Tibial nerve (tissue), 4 donors: ENCODE measurements around the gene CCDC50. TPM values are rescaled to one million over a fixed set of nuclear protein-coding genes. Genes with fewer than 3 reads are reported as not detected.

Source experiments
- DNase-seq, 2 donors: peaks; one replicate each; pipeline ENCODE4 v3.0.0-alpha.2; 2019; ENCODE audit warnings: low spot score in 2 of 2
- H3K27ac ChIP-seq, 4 donors: fragments of 200-600 bp; sonication (generic) in 3 of 4; one replicate each; pipeline ENCODE4 v1.5.1; 2017 to 2019; ENCODE audit warnings: mild to moderate bottlenecking in 1 of 4
- H3K27me3 ChIP-seq, 2 donors: fragments of 200-600 bp; sonication (generic) in 1 of 2; one replicate each; pipeline versions ENCODE4 v1.5.1 to v1.6.0; 2017 to 2019
- H3K36me3 ChIP-seq, 3 donors: fragments of 200-600 bp; sonication (generic); one replicate each; pipeline ENCODE4 v1.5.1; 2018 to 2019
- H3K4me1 ChIP-seq, 4 donors: fragments of 200-600 bp; sonication (generic) in 3 of 4; one replicate each; pipeline ENCODE4 v1.5.1; 2017 to 2019
- H3K4me3 ChIP-seq, 4 donors: fragments of 200-600 bp; sonication (generic) in 3 of 4; one replicate each; pipeline ENCODE4 v1.5.1; 2017 to 2019; ENCODE audit warnings: mild to moderate bottlenecking in 1 of 4, moderate library complexity in 1 of 4
- H3K9me3 ChIP-seq, 4 donors: fragments of 200-600 bp; sonication (generic) in 3 of 4; one replicate each; pipeline ENCODE4 v1.5.1; 2017 to 2019
- CTCF ChIP-seq, 5 experiments: fragments of 200-600 bp in 3 of 5; fragments of 450-650 bp in 2 of 5; sonication (generic) in 3 of 5; IDR thresholded peaks; one replicate each; pipeline ENCODE4 v1.5.1; 2016 to 2019; ENCODE audit warnings: antibody characterized with exemption in 5 of 5, mild to moderate bottlenecking in 3 of 5, moderate library complexity in 2 of 5
- EP300 ChIP-seq, 2 donors: sonication (generic); formaldehyde crosslinking; IDR thresholded peaks; one replicate each; pipeline ENCODE4 v1.6.1; 2017; ENCODE audit warnings: antibody characterized with exemption in 2 of 2, mild to moderate bottlenecking in 1 of 2
- POLR2A ChIP-seq, 2 donors: fragments of 450-650 bp; IDR thresholded peaks; one replicate each; pipeline ENCODE4 v1.6.1; 2017; ENCODE audit warnings: antibody characterized with exemption in 2 of 2, mild to moderate bottlenecking in 2 of 2, moderate library complexity in 2 of 2
- WGBS, 2 donors: methylation state at CpG; one replicate each; pipeline ENCODE4 v1.1.5; 2018; 5-methylcytosine and 5-hydroxymethylcytosine counted together
- total RNA-seq, 4 donors: library from RNA; depleted of rRNA; stranded (reverse); fragments of >200 nt; gene quantifications; one replicate each; pipeline ENCODE4 v1.1.0, GENCODE V29; 2016

The CCDC50 gene
- total RNA-seq, 4 donors from 2014 or later, result 83.5 to 99.6 (median 94.2) TPM

GRCh38 chr3:191383124-191383523 lies 53.9 kb downstream of the CCDC50 start:
- TF ChIP-seq EP300 (IDR thresholded peaks at IDR 0.05) (no peak), CTCF (IDR thresholded peaks at IDR 0.05) (no peak), POLR2A (IDR thresholded peaks at IDR 0.05) (no peak)
- H3K27ac ChIP-seq, result no peak overlapping the region
- H3K9me3 ChIP-seq, result no peaks in the 10 kb centered on the region
- H3K36me3 ChIP-seq, result peaks cover 0 to 55% (median 8%) of the 10 kb centered on the region in 3 donors
- H3K4me1 ChIP-seq, result peaks cover 0 to 22% (median 7%) of the 10 kb centered on the region in 4 donors
- H3K27me3 ChIP-seq, result no peaks in the 10 kb centered on the region
- H3K4me3 ChIP-seq, result no peak overlapping the region
- 54 to 57% methylated on average over 4 of the region's 4 CpGs for WGBS, 2 donors
- DNase-seq, result no peak

- H3K4me3 ChIP-seq, result no peak overlapping the region
- DNase-seq, result no peak
- no peaks in the 10 kb centered on the region for H3K9me3 ChIP-seq
- TF ChIP-seq EP300 (IDR thresholded peaks at IDR 0.05) (no peak), CTCF (IDR thresholded peaks at IDR 0.05) (no peak), POLR2A (IDR thresholded peaks at IDR 0.05) (no peak)
- H3K36me3 ChIP-seq, result peaks cover 2 to 56% (median 8%) of the 10 kb centered on the region in 3 donors
- no peaks in the 10 kb centered on the region for H3K27me3 ChIP-seq
- peaks cover 0 to 2% (median 0%) of the 10 kb centered on the region in 4 donors for H3K4me1 ChIP-seq
- 50 to 68% methylated on average over 3 of the region's 3 CpGs for WGBS, 2 donors
- no peak overlapping the region for H3K27ac ChIP-seq
These were observed 55.9 kb downstream of the CCDC50 start for GRCh38 chr3:191385101-191385500.

- Histone ChIP-seq H3K9me3 (no peaks in the 10 kb centered on the region), H3K27me3 (no peaks in the 10 kb centered on the region), H3K36me3 (peaks cover 0 to 44% (median 4%) of the 10 kb centered on the region in 3 donors), H3K4me1 (no peaks in the 10 kb centered on the region), H3K27ac (no peak overlapping the region), H3K4me3 (no peak overlapping the region)
- DNase-seq, result no peak
- TF ChIP-seq EP300 (IDR thresholded peaks at IDR 0.05), result no peak
- TF ChIP-seq POLR2A (IDR thresholded peaks at IDR 0.05), result no peak
- TF ChIP-seq CTCF (IDR thresholded peaks at IDR 0.05), result no peak
- 51 to 62% methylated on average over 1 of the region's 1 CpG for WGBS, 2 donors
These were observed 58.4 kb downstream of the CCDC50 start for GRCh38 chr3:191387441-191388077.

- no peak for DNase-seq
- no peak overlapping the region for H3K27ac ChIP-seq
- 62 to 64% methylated on average over 1 of the region's 1 CpG for WGBS, 2 donors
- TF ChIP-seq POLR2A (IDR thresholded peaks at IDR 0.05) (no peak), CTCF (IDR thresholded peaks at IDR 0.05) (peak in 1 of 5 experiments; percentile 5), EP300 (IDR thresholded peaks at IDR 0.05) (no peak)
- H3K4me3 ChIP-seq, result no peak overlapping the region
- peaks cover 0 to 5% (median 0%) of the 10 kb centered on the region in 4 donors for H3K4me1 ChIP-seq
- peaks cover 0 to 42% (median 4%) of the 10 kb centered on the region in 3 donors for H3K36me3 ChIP-seq
- no peaks in the 10 kb centered on the region for H3K9me3 ChIP-seq
- no peaks in the 10 kb centered on the region for H3K27me3 ChIP-seq
These were observed 59.6 kb downstream of the CCDC50 start for GRCh38 chr3:191388823-191389222.

- Histone ChIP-seq H3K36me3 (peaks cover 0 to 30% (median 4%) of the 10 kb centered on the region in 3 donors), H3K27ac (no peak overlapping the region), H3K9me3 (no peaks in the 10 kb centered on the region), H3K4me3 (no peak overlapping the region), H3K27me3 (no peaks in the 10 kb centered on the region), H3K4me1 (peaks cover 0 to 5% (median 0%) of the 10 kb centered on the region in 4 donors)
- no peak for TF ChIP-seq EP300 (IDR thresholded peaks at IDR 0.05)
- no peak for TF ChIP-seq POLR2A (IDR thresholded peaks at IDR 0.05)
- TF ChIP-seq CTCF (IDR thresholded peaks at IDR 0.05), result no peak
- 97 to 99% methylated on average over 3 of the region's 3 CpGs for WGBS, 2 donors
- DNase-seq, result no peak
These were observed 61.4 kb downstream of the CCDC50 start for GRCh38 chr3:191390580-191390979.
